ENCODE data around the gene ARRB1. TPM values are rescaled to one million over a fixed set of nuclear protein-coding genes. Genes with fewer than 3 reads are reported as not detected.
A peak's percentile ranks its signal among the peaks of the same experiment; 100 is the strongest.

ARRB1 gene
- 2.1 TPM for polyA plus RNA-seq (2012; ENCODE audit: missing spikeins)

GRCh38 chr11:75351541-75351790 is at the start of gene ARRB1:
ARRB1 (minus strand) TSS chr11:75351661; CDS start chr11:75351607, 54 bp downstream.
- DNase-seq (ENCODE audit: insufficient read length) (no peak), FAIRE-seq (no peak)
- TF ChIP-seq POLR2AphosphoS5 (IDR thresholded peaks at IDR 0.05; ENCODE audit: low read depth, low read length) = no peak

- no peak for DNase-seq (ENCODE audit: insufficient read length)
- peak; percentile 21 for FAIRE-seq
Observed at GRCh38 chr11:75400146-75400865, 48.8 kb upstream of the ARRB1 start.

GRCh38 chr11:75399344-75400145 is 48.1 kb upstream of the ARRB1 start, which contains the start of gene RPS3:
RPS3 (plus strand) TSS chr11:75399518; CDS start chr11:75399548, 30 bp downstream.
- peak; percentile 74 for DNase-seq (ENCODE audit: insufficient read length)
- peak; percentile 98 for FAIRE-seq
- peak; percentile 100 for TF ChIP-seq POLR2A (IDR thresholded peaks at IDR 0.05; ENCODE audit: low read depth, low read length)
- TF ChIP-seq TAF1 (IDR thresholded peaks at IDR 0.05; ENCODE audit: borderline replicate concordance, low read depth, low read length) = peak; percentile 100
- TF ChIP-seq POLR2AphosphoS5 (IDR thresholded peaks at IDR 0.05; ENCODE audit: low read depth, low read length) = peak; percentile 100

More at GRCh38 chr11:75400146-75400865, 48.8 kb upstream of the ARRB1 start:
- TF ChIP-seq TAF1 (IDR thresholded peaks at IDR 0.05; ENCODE audit: borderline replicate concordance, low read depth, low read length) (no peak), POLR2A (IDR thresholded peaks at IDR 0.05; ENCODE audit: low read depth, low read length) (no peak; the same call in 1 of the 2 replicates), POLR2AphosphoS5 (IDR thresholded peaks at IDR 0.05; ENCODE audit: low read depth, low read length) (no peak)

- TF ChIP-seq POLR2A (IDR thresholded peaks at IDR 0.05; ENCODE audit: low read depth, low read length) = no peak
- no peak for TF ChIP-seq TAF1 (IDR thresholded peaks at IDR 0.05; ENCODE audit: borderline replicate concordance, low read depth, low read length)
- no peak for TF ChIP-seq POLR2AphosphoS5 (IDR thresholded peaks at IDR 0.05; ENCODE audit: low read depth, low read length)
- FAIRE-seq (no peak), DNase-seq (ENCODE audit: insufficient read length) (no peak)
Observed at GRCh38 chr11:75398906-75399305, 47.4 kb upstream of the ARRB1 start.

GRCh38 chr11:75394085-75394840 is 42.8 kb upstream of the ARRB1 start:
- FAIRE-seq (no peak), DNase-seq (ENCODE audit: insufficient read length) (no peak)
- no peak for TF ChIP-seq POLR2AphosphoS5 (IDR thresholded peaks at IDR 0.05; ENCODE audit: low read depth, low read length)

GRCh38 chr11:75389925-75390324 is 38.5 kb upstream of the ARRB1 start:
- DNase-seq (ENCODE audit: insufficient read length) (no peak), FAIRE-seq (no peak)
- TF ChIP-seq POLR2A (IDR thresholded peaks at IDR 0.05; ENCODE audit: low read depth, low read length) (no peak), TAF1 (IDR thresholded peaks at IDR 0.05; ENCODE audit: borderline replicate concordance, low read depth, low read length) (no peak), POLR2AphosphoS5 (IDR thresholded peaks at IDR 0.05; ENCODE audit: low read depth, low read length) (no peak)

GRCh38 chr11:75389276-75389605 is 37.8 kb upstream of the ARRB1 start:
- DNase-seq (ENCODE audit: insufficient read length) (no peak), FAIRE-seq (no peak)
- no peak for TF ChIP-seq POLR2A (IDR thresholded peaks at IDR 0.05; ENCODE audit: low read depth, low read length)

- no peak for TF ChIP-seq TAF1 (IDR thresholded peaks at IDR 0.05; ENCODE audit: borderline replicate concordance, low read depth, low read length)
- no peak for TF ChIP-seq POLR2A (IDR thresholded peaks at IDR 0.05; ENCODE audit: low read depth, low read length)
- TF ChIP-seq POLR2AphosphoS5 (IDR thresholded peaks at IDR 0.05; ENCODE audit: low read depth, low read length) = no peak
- DNase-seq (ENCODE audit: insufficient read length) (peak; percentile 46), FAIRE-seq (peak; percentile 89)
Observed at GRCh38 chr11:75388386-75389275, 37.2 kb upstream of the ARRB1 start.

- no peak for TF ChIP-seq POLR2AphosphoS5 (IDR thresholded peaks at IDR 0.05; ENCODE audit: low read depth, low read length)
- no peak for TF ChIP-seq POLR2A (IDR thresholded peaks at IDR 0.05; ENCODE audit: low read depth, low read length)
- no peak for TF ChIP-seq TAF1 (IDR thresholded peaks at IDR 0.05; ENCODE audit: borderline replicate concordance, low read depth, low read length)
- no peak for FAIRE-seq
- DNase-seq (ENCODE audit: insufficient read length) = no peak
Observed at GRCh38 chr11:75387736-75388294, 36.4 kb upstream of the ARRB1 start.

GRCh38 chr11:75386942-75387630 is 35.6 kb upstream of the ARRB1 start:
- no peak for DNase-seq (ENCODE audit: insufficient read length)
- FAIRE-seq = no peak
- TF ChIP-seq TAF1 (IDR thresholded peaks at IDR 0.05; ENCODE audit: borderline replicate concordance, low read depth, low read length) = no peak
- no peak for TF ChIP-seq POLR2A (IDR thresholded peaks at IDR 0.05; ENCODE audit: low read depth, low read length)
- no peak for TF ChIP-seq POLR2AphosphoS5 (IDR thresholded peaks at IDR 0.05; ENCODE audit: low read depth, low read length)

All from GM12892 (cell line).